Astrocyte of the cerebellum (primary cell): Measurements from ENCODE around the gene LAMB3.
A peak's percentile ranks its signal among the peaks of the same experiment; 100 is the strongest.

Experiments
- DNase-seq: peaks from one replicate; pipeline ENCODE4 v3.0.0-alpha.2; 2011; ENCODE audit warnings: low read depth
- H3K4me3 ChIP-seq: 2 replicates; pipeline ENCODE4 v1.5.1; 2011; ENCODE audit warnings: mild to moderate bottlenecking, low read depth, low read length, moderate library complexity
- in situ Hi-C: cut with HindIII; loops from 2 replicates; pipeline ENCODE4 v1.10.0; 2017; ENCODE audit warnings: low sequenced_read_pairs
- TF ChIP-seq, protein P1 (sequence below): IDR thresholded peaks from 2 replicates; pipeline ENCODE4 v1.5.1; 2012; ENCODE audit warnings: low read length, low read depth, moderate library complexity, mild to moderate bottlenecking; ENCODE audit errors: missing control alignments

The LAMB3 gene

GRCh38 chr1:209655411-209656231 lies 3.4 kb upstream of the LAMB3 start:
- H3K4me3 ChIP-seq, result no peak overlapping the region
- DNase-seq, result no peak
- in situ Hi-C loops, result no loop called here
- TF ChIP-seq, protein P1, sequence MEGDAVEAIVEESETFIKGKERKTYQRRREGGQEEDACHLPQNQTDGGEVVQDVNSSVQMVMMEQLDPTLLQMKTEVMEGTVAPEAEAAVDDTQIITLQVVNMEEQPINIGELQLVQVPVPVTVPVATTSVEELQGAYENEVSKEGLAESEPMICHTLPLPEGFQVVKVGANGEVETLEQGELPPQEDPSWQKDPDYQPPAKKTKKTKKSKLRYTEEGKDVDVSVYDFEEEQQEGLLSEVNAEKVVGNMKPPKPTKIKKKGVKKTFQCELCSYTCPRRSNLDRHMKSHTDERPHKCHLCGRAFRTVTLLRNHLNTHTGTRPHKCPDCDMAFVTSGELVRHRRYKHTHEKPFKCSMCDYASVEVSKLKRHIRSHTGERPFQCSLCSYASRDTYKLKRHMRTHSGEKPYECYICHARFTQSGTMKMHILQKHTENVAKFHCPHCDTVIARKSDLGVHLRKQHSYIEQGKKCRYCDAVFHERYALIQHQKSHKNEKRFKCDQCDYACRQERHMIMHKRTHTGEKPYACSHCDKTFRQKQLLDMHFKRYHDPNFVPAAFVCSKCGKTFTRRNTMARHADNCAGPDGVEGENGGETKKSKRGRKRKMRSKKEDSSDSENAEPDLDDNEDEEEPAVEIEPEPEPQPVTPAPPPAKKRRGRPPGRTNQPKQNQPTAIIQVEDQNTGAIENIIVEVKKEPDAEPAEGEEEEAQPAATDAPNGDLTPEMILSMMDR, result no peak

GRCh38 chr1:209653915-209654351 lies 1.7 kb upstream of the LAMB3 start:
- DNase-seq, result no peak

DNA sequence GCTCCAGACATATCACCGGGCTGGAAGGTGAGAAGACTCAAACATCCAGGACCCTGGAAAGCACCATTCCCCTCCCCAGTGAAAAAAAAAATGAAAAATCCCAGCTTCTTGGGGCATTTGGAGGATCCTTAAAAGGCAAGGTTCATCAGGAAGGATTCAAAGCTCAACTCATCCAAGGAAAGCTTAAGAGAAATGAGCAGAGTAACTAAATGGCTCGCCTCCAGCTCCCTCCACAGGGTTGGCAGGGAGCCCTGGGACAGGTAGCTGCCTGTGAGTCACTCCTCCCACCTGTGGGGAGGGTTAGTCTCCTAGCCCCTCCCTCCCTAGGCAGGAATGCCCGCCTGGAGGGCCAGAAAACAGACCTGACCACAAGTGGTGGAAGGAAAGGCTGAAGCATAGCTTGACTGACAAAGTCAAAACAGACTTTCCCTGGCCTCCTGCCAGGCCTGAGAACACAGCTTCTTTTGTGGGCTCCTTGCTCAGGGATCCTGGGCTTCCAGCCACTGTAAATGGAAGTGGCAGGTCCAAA lies 712 bp upstream of the LAMB3 start:
- in situ Hi-C loops, result no loop called here
- TF ChIP-seq, protein P1, result no peak
- peak; percentile 62 for DNase-seq
- H3K4me3 ChIP-seq, result no peak overlapping the region

More at GRCh38 chr1:209653915-209654351, 1.7 kb upstream of the LAMB3 start:
- H3K4me3 ChIP-seq, result no peak overlapping the region
- in situ Hi-C loops, result no loop called here
- TF ChIP-seq, protein P1, result no peak

- DNase-seq, result no peak
- in situ Hi-C loops, result no loop called here
- TF ChIP-seq, protein P1, result no peak
- H3K4me3 ChIP-seq, result no peak overlapping the region
These were observed 1.1 kb downstream of the LAMB3 start for GRCh38 chr1:209651138-209651587.

GRCh38 chr1:209650454-209650853 lies 1.8 kb downstream of the LAMB3 start:
- DNase-seq, result peak; percentile 22
- in situ Hi-C loops, result no loop called here
- TF ChIP-seq, protein P1, result no peak
- H3K4me3 ChIP-seq, result no peak overlapping the region

- TF ChIP-seq, protein P1, result no peak
- no peak overlapping the region for H3K4me3 ChIP-seq
- peak; percentile 91 for DNase-seq
- in situ Hi-C loops, result no loop called here
These were observed 3.1 kb downstream of the LAMB3 start for GRCh38 chr1:209648931-209649776.
